Motor neuron (in vitro differentiated cells): ENCODE measurements around the gene NACC2. TPM values are rescaled to one million over a fixed set of nuclear protein-coding genes. Genes with fewer than 3 reads are reported as not detected.

Experiments used
- ATAC-seq, 8 experiments: fragments of 200-7000 bp; cut with Tn5 transposase; replicated peaks in 6 of 8; 2 replicates each; pipeline ENCODE4 v1.8.0; 2021; ENCODE audit warnings: mild to moderate bottlenecking in 8 of 8, moderate library complexity in 8 of 8
- H3K27ac ChIP-seq, 2 donors: fragments of 250-450 bp; sonication (Bioruptor Pico); 2 replicates each; pipeline ENCODE4 v1.9.0; 2021; ENCODE audit warnings: antibody characterized with exemption in 2 of 2, mild to moderate bottlenecking in 2 of 2, moderate library complexity in 1 of 2
- H3K4me1 ChIP-seq, 2 donors: fragments of 250-450 bp; sonication (Bioruptor Pico); replicated peaks in 1 of 2; 2 replicates each; pipeline ENCODE4 v1.6.1; 2021; ENCODE audit warnings: antibody characterized with exemption in 2 of 2, mild to moderate bottlenecking in 2 of 2, moderate library complexity in 1 of 2
- H3K4me3 ChIP-seq, 5 donors: fragments of 250-450 bp; sonication (Bioruptor Pico); 2 replicates each; pipeline ENCODE4 v1.9.0; 2021; ENCODE audit warnings: antibody characterized with exemption in 5 of 5, mild to moderate bottlenecking in 5 of 5, moderate library complexity in 4 of 5
- WGBS, 10 experiments: fragments of 450-650 bp; shearing (Covaris generic); methylation state at CpG; one replicate each; pipeline ENCODE4 v1.0.0; 2022; 5-methylcytosine and 5-hydroxymethylcytosine counted together
- in situ Hi-C, 9 experiments: fragments of 400-800 bp; cut with MboI; loops; one replicate each; pipeline ENCODE4 v1.15.0; 2021; ENCODE audit warnings: low sequenced_read_pairs in 9 of 9, low pct_unique_long_range_greater_than_20kb in 2 of 9; ENCODE audit not compliant: unreplicated experiment in 9 of 9
- total RNA-seq, 8 experiments: library from RNA; unstranded; fragments of 300-600 nt; gene quantifications; 2 replicates each; pipeline versions ENCODE4 v1.2.3 to v1.2.4, GENCODE V29; 2022

The NACC2 gene
- total RNA-seq, 8 experiments from 2014 or later: 3.8 to 43.0 (median 16.7) TPM

- Histone ChIP-seq H3K4me3 (no peak overlapping the region), H3K4me1 (peaks cover 23 to 35% of the 10 kb centered on the region in 2 donors), H3K27ac (no peak overlapping the region)
- 31 to 93% (median 70%) methylated on average over 1 to 9 of the region's 33 CpGs; no CpG with 5 or more reads in 6 of the 10 experiments for WGBS, 10 experiments
- ATAC-seq: no peak
- in situ Hi-C loops: no loop called here
Measured at GRCh38 chr9:136136127-136136925, 41.2 kb upstream of the NACC2 start.

- in situ Hi-C loops: no loop called here
- Histone ChIP-seq H3K4me3 (no peak overlapping the region), H3K4me1 (peaks cover 23 to 30% of the 10 kb centered on the region in 2 donors), H3K27ac (no peak overlapping the region)
- peak in 4 of 8 experiments; percentile 6 to 70 (median 36) for ATAC-seq
- WGBS, 10 experiments: 18 to 75% (median 58%) methylated on average over 3 to 12 of the region's 18 CpGs; no CpG with 5 or more reads in 6 of the 10 experiments
Measured at GRCh38 chr9:136135326-136136126, 40.4 kb upstream of the NACC2 start.

GRCh38 chr9:136133959-136134484, 38.9 kb upstream of the NACC2 start:
- peak overlapping the region in 2 of 5 donors; percentile 29 to 32 for H3K4me3 ChIP-seq
- ATAC-seq: no peak
- 0 to 80% (median 20%) methylated on average over 1 to 13 of the region's 18 CpGs; no CpG with 5 or more reads in 3 of the 10 experiments for WGBS, 10 experiments
- peaks cover 23 to 30% of the 10 kb centered on the region in 2 donors for H3K4me1 ChIP-seq
- in situ Hi-C loops: no loop called here
- no peak overlapping the region for H3K27ac ChIP-seq

GRCh38 chr9:136133191-136133958, 38.3 kb upstream of the NACC2 start:
- Histone ChIP-seq H3K27ac (no peak overlapping the region), H3K4me1 (peaks cover 23 to 30% of the 10 kb centered on the region in 2 donors), H3K4me3 (peak overlapping the region; percentile 21 to 32 (median 31))
- WGBS, 10 experiments: 3 to 4% methylated on average over 5 to 7 of the region's 69 CpGs; no CpG with 5 or more reads in 8 of the 10 experiments
- in situ Hi-C loops: no loop called here
- peak; percentile 72 to 93 (median 86) for ATAC-seq

DNA sequence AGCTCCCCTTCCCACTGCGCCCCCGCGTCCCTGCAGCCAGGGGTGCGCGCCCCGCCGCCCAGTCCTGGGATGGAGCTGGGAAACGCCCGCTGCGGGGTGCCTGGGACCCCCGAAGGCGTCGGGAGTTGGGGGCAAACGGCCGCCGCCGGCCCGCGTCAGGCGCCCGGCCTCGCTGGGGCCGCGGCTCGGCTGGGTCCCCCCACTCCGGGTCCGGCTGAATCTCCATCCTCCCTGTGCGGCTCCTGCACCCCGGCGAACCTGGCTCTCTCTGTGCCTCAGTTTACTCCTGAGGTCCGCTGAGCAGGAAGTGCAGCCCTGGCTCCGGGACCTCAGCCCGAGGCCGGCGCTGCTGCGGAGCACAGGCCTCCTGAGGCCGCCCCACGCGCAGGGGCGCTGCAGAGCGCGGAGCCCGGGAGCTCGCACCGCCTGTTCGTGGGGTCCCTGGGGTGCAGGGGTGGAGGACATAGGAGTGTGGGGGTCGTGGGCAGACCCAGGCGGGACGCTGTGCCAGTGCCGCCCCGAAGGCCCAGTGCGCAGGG, 37.5 kb upstream of the NACC2 start:
- no peak overlapping the region for H3K27ac ChIP-seq
- peak in 6 of 8 experiments; percentile 7 to 54 (median 44) for ATAC-seq
- H3K4me1 ChIP-seq: peaks cover 23 to 30% of the 10 kb centered on the region in 2 donors
- in situ Hi-C loops: no loop called here
- WGBS, 10 experiments: 42% methylated on average over 9 of the region's 52 CpGs; no CpG with 5 or more reads in 9 of the 10 experiments
- no peak overlapping the region for H3K4me3 ChIP-seq

GRCh38 chr9:136131629-136132511, 36.8 kb upstream of the NACC2 start:
- no peak overlapping the region for H3K27ac ChIP-seq
- no peak overlapping the region for H3K4me3 ChIP-seq
- no peak for ATAC-seq
- peaks cover 23 to 30% of the 10 kb centered on the region in 2 donors for H3K4me1 ChIP-seq
- in situ Hi-C loops: no loop called here
- WGBS, 10 experiments: 10 to 85% (median 40%) methylated on average over 2 to 11 of the region's 31 CpGs; no CpG with 5 or more reads in 3 of the 10 experiments

DNA sequence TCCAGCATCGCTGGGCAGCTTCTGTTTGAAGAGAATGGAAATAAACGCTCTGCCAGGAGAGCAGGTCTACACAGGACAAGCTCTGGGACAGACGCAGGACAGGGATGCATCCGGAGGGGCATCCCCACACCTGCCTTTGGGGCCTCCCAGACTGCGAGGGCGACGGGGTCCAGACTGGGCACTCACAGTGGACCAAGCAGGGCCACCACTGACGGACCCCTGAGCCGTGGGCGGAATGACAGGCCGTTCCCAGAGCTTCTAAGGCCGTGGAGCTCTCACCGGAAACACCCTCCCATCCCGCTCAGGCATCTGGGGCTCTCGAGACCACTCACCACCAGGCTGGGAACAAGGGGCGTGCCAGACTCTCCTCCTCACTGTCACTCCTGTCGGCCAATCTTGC, 34.1 kb upstream of the NACC2 start:
- no peak for ATAC-seq
- H3K4me1 ChIP-seq: peaks cover 10 to 14% of the 10 kb centered on the region in 2 donors
- no peak overlapping the region for H3K4me3 ChIP-seq
- H3K27ac ChIP-seq: no peak overlapping the region
- in situ Hi-C loops: loop anchor here in 3 of 9 experiments (10.0 kb wide), 1 partner anchor 164 kb away; the partner anchor contains the start of gene UBAC1 (in 3 of the 3)
- 40 to 72% (median 50%) methylated on average over 2 to 12 of the region's 17 CpGs; no CpG with 5 or more reads in 5 of the 10 experiments for WGBS, 10 experiments

DNA sequence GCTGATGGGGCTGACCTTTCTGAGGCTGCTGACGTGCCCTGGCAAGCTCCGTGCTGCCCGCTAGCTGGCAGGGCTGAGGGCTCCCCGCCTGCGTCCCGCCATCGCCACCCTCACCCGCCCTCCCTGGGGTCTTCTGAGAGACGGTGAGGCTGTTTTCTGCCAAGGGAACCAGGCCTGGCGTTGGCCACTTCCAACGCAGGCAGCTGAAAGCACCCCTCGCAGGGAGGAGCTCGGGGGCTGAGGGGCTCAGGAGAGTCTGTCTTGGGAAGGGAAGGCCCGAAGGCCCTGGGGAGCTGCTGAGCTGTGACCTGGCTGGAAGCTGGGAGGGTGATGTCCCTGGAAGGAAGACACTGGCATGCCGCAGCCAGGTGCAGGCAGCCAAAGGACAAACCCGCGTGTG, 33.3 kb upstream of the NACC2 start:
- H3K4me3 ChIP-seq: no peak overlapping the region
- H3K4me1 ChIP-seq: peaks cover 2 to 6% of the 10 kb centered on the region in 2 donors
- H3K27ac ChIP-seq: no peak overlapping the region
- no peak for ATAC-seq
- in situ Hi-C loops: loop anchor here in 3 of 9 experiments (10.0 kb wide), 1 partner anchor 164 kb away; the partner anchor contains the start of gene UBAC1 (in 3 of the 3)
- WGBS, 10 experiments: 50 to 90% (median 81%) methylated on average over 2 to 6 of the region's 17 CpGs; no CpG with 5 or more reads in 7 of the 10 experiments

DNA sequence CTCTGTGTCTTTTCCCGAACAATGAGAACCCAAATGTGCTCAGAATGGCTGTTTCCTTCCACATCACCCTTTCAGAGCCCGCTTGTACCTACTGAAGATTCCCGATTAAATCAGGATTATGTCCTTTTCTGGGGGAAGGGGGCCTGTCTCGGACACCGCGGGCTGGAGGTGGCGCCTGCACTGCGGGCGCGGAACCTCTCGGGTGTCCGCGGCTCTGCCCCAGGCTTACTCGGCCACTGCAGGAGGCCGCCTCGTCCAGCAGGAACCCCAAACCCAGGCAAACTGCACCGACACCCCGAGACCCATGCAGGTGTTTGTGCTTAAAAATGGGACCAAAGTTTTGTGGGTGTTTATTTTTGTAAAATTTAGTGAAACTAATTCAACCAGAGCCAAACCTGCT, 32.2 kb upstream of the NACC2 start:
- no peak for ATAC-seq
- 7 to 100% (median 80%) methylated on average over 1 to 15 of the region's 18 CpGs; no CpG with 5 or more reads in 1 of the 10 experiments for WGBS, 10 experiments
- H3K4me1 ChIP-seq: peaks cover 3 to 6% of the 10 kb centered on the region in 2 donors
- no peak overlapping the region for H3K27ac ChIP-seq
- in situ Hi-C loops: loop anchor here in 3 of 9 experiments (10.0 kb wide), 1 partner anchor 163 kb away; the partner anchor contains the start of gene UBAC1 (in 3 of the 3)
- no peak overlapping the region for H3K4me3 ChIP-seq

DNA sequence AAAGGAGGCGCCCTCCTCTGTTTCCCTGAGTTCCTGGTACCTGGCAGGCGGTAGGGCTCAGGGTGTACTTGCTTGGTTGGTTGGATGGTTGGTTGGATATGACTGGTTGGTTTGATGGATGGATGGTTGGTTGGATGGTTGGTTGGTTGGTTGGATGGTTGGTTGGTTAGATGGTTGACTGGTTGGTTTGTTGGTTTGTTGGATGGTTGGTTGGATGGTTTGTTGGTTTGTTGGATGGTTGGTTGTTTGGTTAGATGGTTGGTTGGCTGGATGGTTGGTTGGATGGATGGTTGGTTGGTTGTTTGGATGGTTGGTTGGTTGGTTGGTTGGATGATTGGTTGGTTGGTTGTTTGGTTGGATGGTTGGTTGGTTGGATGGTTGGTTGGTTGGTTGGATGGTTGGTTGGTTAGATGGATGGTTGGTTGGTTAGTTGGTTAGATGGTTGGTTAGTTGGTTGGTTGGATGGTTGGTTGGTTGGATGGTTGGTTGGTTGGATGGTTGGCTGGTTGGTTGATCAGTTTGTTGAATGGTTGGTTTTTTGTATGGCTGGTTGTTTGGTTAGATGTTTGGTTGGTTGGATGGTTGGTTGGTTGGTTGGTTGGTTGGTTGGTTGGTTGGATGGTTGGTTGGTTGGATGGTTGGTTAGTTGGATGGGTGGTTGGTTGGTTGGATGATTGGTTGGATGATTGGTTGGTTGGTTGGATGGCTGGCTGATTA, 30.0 kb upstream of the NACC2 start:
- WGBS, 10 experiments: 0 to 100% (median 70%) methylated on average over 1 to 2 of the region's 2 CpGs; no CpG with 5 or more reads in 5 of the 10 experiments
- no peak for ATAC-seq
- H3K4me1 ChIP-seq: peaks cover 3 to 6% of the 10 kb centered on the region in 2 donors
- H3K4me3 ChIP-seq: no peak overlapping the region
- H3K27ac ChIP-seq: no peak overlapping the region
- in situ Hi-C loops: loop anchor here in 6 of 9 experiments (10.0 to 25.0 kb wide), 2 partner anchors 160 to 163 kb away; partner anchors contain the start of gene UBAC1 (in 6 of the 6)
